ACHN (cell line): Measurements from ENCODE around the gene PLCL2.
"Not testable (repeated sequence)": the region's sequence is repeated elsewhere in the genome, so short reads cannot be mapped to it uniquely, and the experiment has no call there.

Experiments
- DNase-seq: peaks from one replicate; pipeline ENCODE4 v3.0.0-alpha.2; 2015
- in situ Hi-C: cut with HindIII; loops from 2 replicates; pipeline ENCODE4 v1.10.0; 2017; ENCODE audit warnings: low sequenced_read_pairs, low pct_ligation_motif_present, low pct_unique_long_range_greater_than_20kb

Gene PLCL2

GRCh38 chr3:16940769-16941700 is 56.3 kb downstream of the PLCL2 start:
- DNase-seq: no peak
- in situ Hi-C loops: no loop called here

DNA sequence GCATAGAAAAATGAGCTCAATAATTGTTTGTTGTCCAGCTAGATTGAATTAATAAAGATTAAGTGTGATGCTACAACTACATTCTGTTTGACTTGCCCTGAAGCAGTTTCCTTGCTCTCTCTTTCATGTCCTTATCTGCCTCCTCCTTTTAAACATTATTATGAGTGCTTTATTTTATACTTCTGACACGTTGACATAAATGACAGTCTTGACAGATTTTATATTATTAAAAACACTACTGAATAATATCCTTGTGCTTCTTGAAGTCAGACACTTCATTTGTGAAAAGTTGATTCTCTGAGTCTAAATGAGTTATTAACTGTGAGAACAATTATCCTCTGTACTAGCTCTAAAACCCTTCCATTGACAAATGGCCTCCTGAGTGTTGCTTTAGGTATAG is 58.2 kb downstream of the PLCL2 start:
- no peak for DNase-seq

GRCh38 chr3:16943857-16944256 is 59.1 kb downstream of the PLCL2 start:
- no peak for DNase-seq
- in situ Hi-C loops: no loop called here

More for the DNA sequence above, 58.2 kb downstream of the PLCL2 start:
- in situ Hi-C loops: no loop called here

GRCh38 chr3:16944356-16944755 is 59.6 kb downstream of the PLCL2 start:
- DNase-seq: no peak
- in situ Hi-C loops: no loop called here

GRCh38 chr3:16945330-16945729 is 60.6 kb downstream of the PLCL2 start:
- in situ Hi-C loops: no loop called here
- no peak for DNase-seq

DNA sequence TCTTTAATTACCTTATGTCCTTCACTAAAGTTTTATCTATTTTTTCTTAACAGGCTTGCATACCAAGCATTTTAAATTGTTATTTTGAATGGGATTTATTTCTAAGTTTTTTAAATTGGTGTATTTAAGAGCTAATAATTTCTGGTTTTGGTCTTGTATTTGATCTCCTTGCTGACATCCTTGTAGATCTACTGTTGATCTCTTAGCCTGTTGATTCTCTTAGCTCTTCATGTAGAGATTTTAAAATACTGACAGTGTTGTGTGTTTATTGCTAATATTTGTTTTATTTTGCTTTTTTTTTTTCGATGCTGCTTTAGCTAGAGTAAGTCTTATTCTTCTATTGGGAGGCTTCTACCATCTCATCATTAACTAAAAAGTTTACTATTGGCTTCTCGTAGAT is 65.5 kb downstream of the PLCL2 start:
- no peak for DNase-seq
- in situ Hi-C loops: no loop called here

- DNase-seq: no peak
- in situ Hi-C loops: no loop called here
Measured at GRCh38 chr3:16950845-16951244, 66.1 kb downstream of the PLCL2 start.

GRCh38 chr3:16957852-16958251 is 73.1 kb downstream of the PLCL2 start:
- in situ Hi-C loops, DNase-seq: not testable (repeated sequence)

- no peak for DNase-seq
- in situ Hi-C loops: no loop called here
Measured at GRCh38 chr3:16960125-16960524, 75.4 kb downstream of the PLCL2 start.

DNA sequence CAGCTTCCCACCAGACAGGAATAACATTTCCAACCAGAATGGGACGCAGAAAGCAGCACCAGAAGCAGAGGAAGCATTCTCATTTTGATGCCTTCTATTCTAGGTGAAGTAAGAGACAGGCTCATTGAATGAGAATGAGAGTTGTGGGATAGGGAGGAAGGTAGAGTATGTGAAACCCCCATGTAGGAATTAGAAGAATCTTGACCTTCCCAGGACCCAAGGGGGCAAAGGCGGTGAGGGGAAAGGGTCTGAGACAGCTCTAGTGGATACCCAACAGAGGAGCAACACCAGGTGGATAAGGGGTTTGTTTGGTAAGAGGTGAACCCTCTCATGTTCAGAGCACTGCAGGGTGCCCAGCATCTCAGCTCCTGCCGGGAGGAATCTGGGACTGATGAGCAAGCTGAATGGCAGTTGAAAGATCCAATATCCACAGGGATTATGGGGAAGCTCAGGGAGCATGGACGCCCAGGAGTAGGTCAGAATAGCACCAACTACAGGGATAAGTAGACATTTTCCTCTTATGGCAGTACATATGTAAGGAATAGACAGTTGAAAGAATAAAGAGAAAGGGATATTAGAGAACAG is 77.0 kb downstream of the PLCL2 start:
- DNase-seq: no peak
- in situ Hi-C loops: no loop called here

DNA sequence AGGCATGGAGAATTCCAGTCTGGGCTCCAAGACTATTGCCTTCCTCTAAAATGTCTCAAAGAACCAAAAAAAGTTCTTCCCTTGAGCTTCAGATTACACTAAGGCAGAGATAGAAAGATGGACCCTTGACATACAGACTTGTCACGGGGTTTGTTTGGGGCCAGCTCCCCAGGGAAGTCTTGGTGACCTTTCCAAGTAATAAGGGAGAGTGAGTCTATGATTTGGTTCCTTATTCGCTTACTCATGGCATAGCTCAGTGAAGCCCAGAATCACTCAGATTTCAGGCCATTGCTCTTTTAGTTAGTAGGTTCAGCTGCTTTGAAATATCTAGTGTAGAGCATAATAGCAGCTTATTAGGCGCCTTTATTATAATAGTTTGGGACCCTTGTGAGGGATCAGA is 90.3 kb downstream of the PLCL2 start:
- in situ Hi-C loops: no loop called here
- DNase-seq: no peak

GRCh38 chr3:16978234-16978920 is 93.6 kb downstream of the PLCL2 start:
- DNase-seq: no peak
- in situ Hi-C loops: no loop called here

DNA sequence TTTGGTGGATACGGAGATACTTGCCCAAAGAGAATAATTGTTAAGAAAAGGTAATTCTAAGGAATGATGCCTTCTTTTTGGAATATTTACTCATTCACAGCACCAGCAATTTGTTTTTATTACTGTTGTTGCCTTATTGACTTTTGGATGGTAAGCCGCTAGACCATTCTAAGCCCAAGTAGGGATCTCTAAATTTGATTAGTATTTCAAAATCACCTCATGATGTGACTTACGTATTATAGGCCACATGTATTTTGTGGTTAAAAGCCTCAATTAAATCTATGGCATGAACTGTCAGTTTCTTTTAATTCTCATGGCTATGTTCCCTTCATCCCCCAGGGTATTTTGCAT is 94.1 kb downstream of the PLCL2 start:
- no peak for DNase-seq

GRCh38 chr3:16979769-16980515 is 95.2 kb downstream of the PLCL2 start:
- in situ Hi-C loops, DNase-seq: not testable (repeated sequence)

More for the DNA sequence above, 94.1 kb downstream of the PLCL2 start:
- in situ Hi-C loops: no loop called here

GRCh38 chr3:16980526-16980925 is 95.8 kb downstream of the PLCL2 start:
- in situ Hi-C loops, DNase-seq: not testable (repeated sequence)

DNA sequence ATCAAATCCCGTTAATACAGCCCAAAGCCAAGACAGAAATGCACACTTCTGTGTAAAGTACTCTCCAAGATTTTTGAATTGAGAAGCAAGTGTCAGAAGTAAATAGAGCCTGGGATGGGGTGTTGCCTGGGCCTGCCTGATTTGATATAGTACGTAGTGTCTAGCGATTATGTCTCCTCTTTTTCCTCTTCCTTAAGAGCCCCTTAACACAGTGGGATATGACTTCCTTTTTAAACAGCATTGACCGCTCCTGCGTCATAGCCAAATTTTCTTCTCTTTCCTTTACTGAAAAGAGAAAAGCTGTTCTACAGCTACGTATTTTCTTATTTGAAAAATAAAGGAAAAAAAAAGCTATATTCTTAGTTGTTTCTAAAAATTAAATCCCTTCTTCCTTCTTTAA is 97.7 kb downstream of the PLCL2 start:
- DNase-seq: no peak

GRCh38 chr3:16985608-16986007 is 100.9 kb downstream of the PLCL2 start:
- DNase-seq: no peak
- in situ Hi-C loops: no loop called here

More for the DNA sequence above, 97.7 kb downstream of the PLCL2 start:
- in situ Hi-C loops: no loop called here

- DNase-seq: no peak
- in situ Hi-C loops: no loop called here
Measured at GRCh38 chr3:16987141-16987540, 102.4 kb downstream of the PLCL2 start.

GRCh38 chr3:16990163-16990562 is 105.4 kb downstream of the PLCL2 start:
- in situ Hi-C loops: no loop called here
- no peak for DNase-seq
